ENCODE data around the gene LRRC57. TPM values are rescaled to one million over a fixed set of nuclear protein-coding genes. Genes with fewer than 3 reads are reported as not detected.

Gene LRRC57
- total and polyA plus RNA-seq, 2 of the 13 experiments (the other 11 are each of a cell fraction or from before 2014, with no cell fraction given), result 5.8 to 14.8 TPM

- no peak for TF ChIP-seq ZNF652 (CRISPR knock-in tag; IDR thresholded peaks at IDR 0.05; ENCODE audit: borderline replicate concordance, low read depth)
- TF ChIP-seq CREM (IDR thresholded peaks at IDR 0.05), result no peak
- TF ChIP-seq CREM (CRISPR knock-in tag; IDR thresholded peaks at IDR 0.05), result no peak
- TF ChIP-seq SATB2 (CRISPR knock-in tag; IDR thresholded peaks at IDR 0.05), result no peak
- no peak for TF ChIP-seq ZSCAN30 (CRISPR knock-in tag; IDR thresholded peaks at IDR 0.05)
Measured at GRCh38 chr15:42581272-42581730, 32.7 kb upstream of the LRRC57 start (continued).

GRCh38 chr15:42578984-42579537 is 30.5 kb upstream of the LRRC57 start:
- intact Hi-C loops (cut with micrococcal nuclease; ENCODE audit: unreplicated experiment) (no loop called here), in situ Hi-C loops (cut with HindIII; ENCODE audit: extremely low pct_ligation_motif_present, low pct_unique_long_range_greater_than_20kb) (no loop called here)
- FAIRE-seq (no peak), ATAC-seq (no peak), DNase-seq (ENCODE audit: low spot score) (no peak)
- H3K36me3 ChIP-seq (replicated peaks in 1 of 2; ENCODE audit: control insufficient read depth in 1 of 2, insufficient read depth in 2 of 2, low read length in 2 of 2), result no peaks in the 10 kb centered on the region
- H3K79me2 ChIP-seq (ENCODE audit: insufficient read depth, low read length), result peaks cover 6% of the 10 kb centered on the region
- H4K20me1 ChIP-seq (ENCODE audit: insufficient read depth, low read length), result no peaks in the 10 kb centered on the region
- WGBS (ENCODE audit: low lambda C conversion rate), result 62% methylated on average over 2 of the region's 2 CpGs
- no peak overlapping the region for H3K27ac ChIP-seq (ENCODE audit: extremely low read length, insufficient read depth, low read length)
- no peaks in the 10 kb centered on the region for H3K9me3 ChIP-seq (ENCODE audit: low read length)
- no peak overlapping the region for H3K4me2 ChIP-seq (ENCODE audit: low read depth, low read length)
- ChIA-PET CTCF (ENCODE audit: low intra/inter-chr PET ratio, low total read pairs) (no interaction called here), POLR2A (no interaction called here)
- H3K9ac ChIP-seq (ENCODE audit: insufficient read depth, low read depth, low read length), result no peak overlapping the region
- no peak for TF ChIP-seq SNAPC2 (CRISPR knock-in tag; IDR thresholded peaks at IDR 0.05)
- H2AFZ ChIP-seq (ENCODE audit: low read length), result no peak overlapping the region
- H3K4me1 ChIP-seq (ENCODE audit: insufficient read depth, low read length), result peaks cover 64% of the 10 kb centered on the region
- H3K4me3 ChIP-seq (replicated peaks in 1 of 3; ENCODE audit: insufficient read depth in 1 of 3, low read depth in 2 of 3, low read length in 3 of 3), result no peak overlapping the region
- no TSS peak for BruUV-seq (replicated peaks)
- H3K27me3 ChIP-seq (ENCODE audit: control insufficient read depth in 1 of 2, insufficient read depth in 2 of 2, low read length in 2 of 2), result no peaks in the 10 kb centered on the region; a peak in 1 of 5 replicates

- peaks cover 51% of the 10 kb centered on the region for H3K4me1 ChIP-seq (ENCODE audit: insufficient read depth, low read length)
- H3K9ac ChIP-seq (ENCODE audit: insufficient read depth, low read depth, low read length), result no peak overlapping the region
- H3K36me3 ChIP-seq (replicated peaks in 1 of 2; ENCODE audit: control insufficient read depth in 1 of 2, insufficient read depth in 2 of 2, low read length in 2 of 2), result no peaks in the 10 kb centered on the region
- in situ Hi-C loops (cut with HindIII; ENCODE audit: extremely low pct_ligation_motif_present, low pct_unique_long_range_greater_than_20kb) (no loop called here), intact Hi-C loops (cut with micrococcal nuclease; ENCODE audit: unreplicated experiment) (no loop called here)
- CTCF ChIA-PET (ENCODE audit: low intra/inter-chr PET ratio, low total read pairs), result no interaction called here
- no peaks in the 10 kb centered on the region for H4K20me1 ChIP-seq (ENCODE audit: insufficient read depth, low read length)
- no peak for DNase-seq (ENCODE audit: low spot score)
- POLR2A ChIA-PET, result no interaction called here
- H3K79me2 ChIP-seq (ENCODE audit: insufficient read depth, low read length), result peaks cover 6% of the 10 kb centered on the region
- H2AFZ ChIP-seq (ENCODE audit: low read length), result no peak overlapping the region
- H3K9me3 ChIP-seq (ENCODE audit: low read length), result no peaks in the 10 kb centered on the region
- no TSS peak for BruUV-seq (replicated peaks)
- no peak overlapping the region for H3K4me2 ChIP-seq (ENCODE audit: low read depth, low read length)
- no CpG with 5 or more reads among the region's 1 CpG for WGBS (ENCODE audit: low lambda C conversion rate)
- no peak overlapping the region for H3K27ac ChIP-seq (ENCODE audit: extremely low read length, insufficient read depth, low read length)
- TF ChIP-seq FOXC1 (CRISPR knock-in tag; IDR thresholded peaks at IDR 0.05; ENCODE audit: borderline replicate concordance), result no peak
- no peak for TF ChIP-seq ZNF432 (CRISPR knock-in tag; IDR thresholded peaks at IDR 0.05; ENCODE audit: borderline replicate concordance)
- TF ChIP-seq THAP7 (CRISPR knock-in tag; IDR thresholded peaks at IDR 0.05), result no peak
- TF ChIP-seq FUBP1 (CRISPR knock-in tag; IDR thresholded peaks at IDR 0.05; ENCODE audit: borderline replicate concordance), result no peak
- no peak for TF ChIP-seq SRSF4 (IDR thresholded peaks at IDR 0.05; ENCODE audit: low read depth, low read length, poor library complexity, severe bottlenecking)
- TF ChIP-seq ATF7-NPFF (CRISPR knock-in tag; IDR thresholded peaks at IDR 0.05; ENCODE audit: low read depth), result no peak
- TF ChIP-seq BATF2 (CRISPR knock-in tag; IDR thresholded peaks at IDR 0.05), result no peak
- no peak for TF ChIP-seq EHMT2 (IDR thresholded peaks at IDR 0.05; ENCODE audit: borderline replicate concordance, low read depth, low read length)
- no peak for ATAC-seq
- no peak overlapping the region for H3K4me3 ChIP-seq (replicated peaks in 1 of 3; ENCODE audit: insufficient read depth in 1 of 3, low read depth in 2 of 3, low read length in 3 of 3)
- no peak for FAIRE-seq
- H3K27me3 ChIP-seq (ENCODE audit: control insufficient read depth in 1 of 2, insufficient read depth in 2 of 2, low read length in 2 of 2), result no peaks in the 10 kb centered on the region; a peak in 1 of 5 replicates
Measured at GRCh38 chr15:42577514-42578031, 29.0 kb upstream of the LRRC57 start.

Measured in HepG2 (cell line).